ENCODE measurements around the gene VENTX. TPM values are rescaled to one million over a fixed set of nuclear protein-coding genes. Genes with fewer than 3 reads are reported as not detected.
"Not testable (repeated sequence)": the region's sequence is repeated elsewhere in the genome, so short reads cannot be mapped to it uniquely, and the experiment has no call there.

The VENTX gene
- total RNA-seq, 1 experiment from 2014 or later = not detected

- no peak for DNase-seq (ENCODE audit: low spot score)
- in situ Hi-C loops (cut with HindIII; ENCODE audit: low sequenced_read_pairs) = no loop called here
These were observed 7.1 kb upstream of the VENTX start for GRCh38 chr10:133230387-133231195.

- in situ Hi-C loops (cut with HindIII; ENCODE audit: low sequenced_read_pairs) = no loop called here
- DNase-seq (ENCODE audit: low spot score) = no peak
These were observed 6.3 kb upstream of the VENTX start for GRCh38 chr10:133231244-133231945.

GRCh38 chr10:133231946-133232574 lies 5.6 kb upstream of the VENTX start:
- in situ Hi-C loops (cut with HindIII; ENCODE audit: low sequenced_read_pairs) = no loop called here
- no peak for DNase-seq (ENCODE audit: low spot score)

- in situ Hi-C loops (cut with HindIII; ENCODE audit: low sequenced_read_pairs); DNase-seq (ENCODE audit: low spot score): not testable (repeated sequence)
These were observed 2.9 kb upstream of the VENTX start for GRCh38 chr10:133234796-133235195.

- DNase-seq (ENCODE audit: low spot score) = no peak
- in situ Hi-C loops (cut with HindIII; ENCODE audit: low sequenced_read_pairs) = no loop called here
These were observed 2.3 kb upstream of the VENTX start for GRCh38 chr10:133235265-133235855.

GRCh38 chr10:133235932-133236331 lies 1.7 kb upstream of the VENTX start:
- no peak for DNase-seq (ENCODE audit: low spot score)
- in situ Hi-C loops (cut with HindIII; ENCODE audit: low sequenced_read_pairs) = no loop called here

- DNase-seq (ENCODE audit: low spot score) = no peak
- in situ Hi-C loops (cut with HindIII; ENCODE audit: low sequenced_read_pairs) = no loop called here
These were observed 1.0 kb upstream of the VENTX start for GRCh38 chr10:133236401-133237240.

GRCh38 chr10:133237241-133237587 lies 441 bp upstream of the VENTX start:
- in situ Hi-C loops (cut with HindIII; ENCODE audit: low sequenced_read_pairs) = no loop called here
- no peak for DNase-seq (ENCODE audit: low spot score)

GRCh38 chr10:133238466-133238804 lies 780 bp downstream of the VENTX start:
- no peak for DNase-seq (ENCODE audit: low spot score)
- in situ Hi-C loops (cut with HindIII; ENCODE audit: low sequenced_read_pairs) = no loop called here

- DNase-seq (ENCODE audit: low spot score) = no peak
- in situ Hi-C loops (cut with HindIII; ENCODE audit: low sequenced_read_pairs) = no loop called here
These were observed 2.3 kb downstream of the VENTX start for GRCh38 chr10:133239990-133240389.

GRCh38 chr10:133241501-133242205 lies 4.0 kb downstream of the VENTX start:
- no peak for DNase-seq (ENCODE audit: low spot score)
- in situ Hi-C loops (cut with HindIII; ENCODE audit: low sequenced_read_pairs) = no loop called here

- in situ Hi-C loops (cut with HindIII; ENCODE audit: low sequenced_read_pairs) = no loop called here
- DNase-seq (ENCODE audit: low spot score) = no peak
These were observed 5.1 kb downstream of the VENTX start for GRCh38 chr10:133242611-133243356.

GRCh38 chr10:133243593-133243992 lies 5.9 kb downstream of the VENTX start:
- no peak for DNase-seq (ENCODE audit: low spot score)
- in situ Hi-C loops (cut with HindIII; ENCODE audit: low sequenced_read_pairs) = no loop called here

GRCh38 chr10:133245439-133246235 lies 8.0 kb downstream of the VENTX start:
- no peak for DNase-seq (ENCODE audit: low spot score)
- in situ Hi-C loops (cut with HindIII; ENCODE audit: low sequenced_read_pairs) = no loop called here

- no peak for DNase-seq (ENCODE audit: low spot score)
- in situ Hi-C loops (cut with HindIII; ENCODE audit: low sequenced_read_pairs) = no loop called here
These were observed 8.6 kb downstream of the VENTX start for GRCh38 chr10:133246236-133246626.

GRCh38 chr10:133247681-133248333 lies 10.2 kb downstream of the VENTX start:
- no peak for DNase-seq (ENCODE audit: low spot score)

GRCh38 chr10:133248334-133248715 lies 10.7 kb downstream of the VENTX start:
- DNase-seq (ENCODE audit: low spot score) = no peak
- in situ Hi-C loops (cut with HindIII; ENCODE audit: low sequenced_read_pairs) = no loop called here

More at GRCh38 chr10:133247681-133248333, 10.2 kb downstream of the VENTX start:
- in situ Hi-C loops (cut with HindIII; ENCODE audit: low sequenced_read_pairs) = no loop called here
